GM18526 (cell line): ENCODE results near the gene XPO6.

Experiments used
- POLR2A ChIP-seq: IDR thresholded peaks from 3 replicates; pipeline ENCODE4 v1.6.1; 2011; ENCODE audit not compliant: insufficient read length; ENCODE audit errors: extremely low read depth

Gene XPO6

GRCh38 chr16:28149011-28149888, 62.5 kb downstream of the XPO6 start:
- TF ChIP-seq POLR2A, result no peak

GRCh38 chr16:28146536-28146935, 65.2 kb downstream of the XPO6 start:
- TF ChIP-seq POLR2A, result no peak

GRCh38 chr16:28145796-28146195, 66.0 kb downstream of the XPO6 start:
- no peak for TF ChIP-seq POLR2A

GRCh38 chr16:28140788-28141618, 70.8 kb downstream of the XPO6 start:
- TF ChIP-seq POLR2A, result no peak

GRCh38 chr16:28139530-28139929, 72.2 kb downstream of the XPO6 start:
- TF ChIP-seq POLR2A, result no peak

GRCh38 chr16:28136751-28137434, 74.9 kb downstream of the XPO6 start:
- TF ChIP-seq POLR2A, result no peak

- TF ChIP-seq POLR2A, result no peak
These were observed 78.1 kb downstream of the XPO6 start for GRCh38 chr16:28133666-28134065.

GRCh38 chr16:28131743-28132393, 79.9 kb downstream of the XPO6 start:
- TF ChIP-seq POLR2A, result no peak

- TF ChIP-seq POLR2A, result no peak
These were observed 80.6 kb downstream of the XPO6 start for GRCh38 chr16:28131181-28131580.

- TF ChIP-seq POLR2A, result no peak
These were observed 81.4 kb downstream of the XPO6 start for GRCh38 chr16:28130099-28131088.

GRCh38 chr16:28126684-28127620, 84.8 kb downstream of the XPO6 start:
- TF ChIP-seq POLR2A, result no peak

- no peak for TF ChIP-seq POLR2A
These were observed 86.2 kb downstream of the XPO6 start for GRCh38 chr16:28125592-28125991.

GRCh38 chr16:28121527-28121926, 90.2 kb downstream of the XPO6 start:
- TF ChIP-seq POLR2A, result no peak
